A673 (cell line): ENCODE data around the gene CH25H. TPM values are rescaled to one million over a fixed set of nuclear protein-coding genes. Genes with fewer than 3 reads are reported as not detected.

ENCODE experiments used
- BruUV-seq: library from RNA; stranded (reverse); fragments of 400-500 nt; replicated peaks from 2 replicates; lab custom pipeline; 2021; lab: Mats Ljungman, UMichigan
- CTCF ChIA-PET: fragments of 300-600 bp; sonication (Branson Sonifier 250); formaldehyde crosslinking; loops from one replicate; lab custom pipeline; 2022; ENCODE audit warnings: antibody characterized with exemption; lab: Charles Lee
- POLR2A ChIA-PET: fragments of 300-600 bp; sonication (Branson Sonifier 250); formaldehyde crosslinking; loops from one replicate; lab custom pipeline; 2022; ENCODE audit warnings: antibody characterized with exemption; ENCODE audit not compliant: low non-redundant PET; lab: Charles Lee
- DNase-seq: peaks from one replicate; pipeline ENCODE4 v3.0.0-alpha.2; 2015; ENCODE audit warnings: low spot score
- H3K27ac ChIP-seq: fragments of 200-600 bp; sonication (generic); 2 replicates; pipeline ENCODE4 v1.5.1; 2016; ENCODE audit warnings: mixed run types, low read depth, mild to moderate bottlenecking, mixed read lengths, antibody characterized with exemption, low read length; ENCODE audit not compliant: poor library complexity, severe bottlenecking
- H3K27me3 ChIP-seq: fragments of 200-600 bp; sonication (generic); replicated peaks from 2 replicates; pipeline ENCODE4 v1.6.1; 2017; ENCODE audit warnings: mixed run types, low read depth, mild to moderate bottlenecking, mixed read lengths, antibody characterized with exemption, low read length; ENCODE audit not compliant: insufficient read depth, poor library complexity
- H3K36me3 ChIP-seq: fragments of 200-600 bp; sonication (generic); 2 replicates; pipeline ENCODE4 v1.6.1; 2016; ENCODE audit warnings: mixed run types, mild to moderate bottlenecking, mixed read lengths, antibody characterized with exemption, low read length; ENCODE audit not compliant: insufficient read depth, poor library complexity, severe bottlenecking
- H3K4me1 ChIP-seq: fragments of 200-600 bp; sonication (generic); 2 replicates; pipeline ENCODE4 v1.6.1; 2017; ENCODE audit warnings: mixed run types, mild to moderate bottlenecking, mixed read lengths, antibody characterized with exemption, low read length; ENCODE audit not compliant: insufficient read depth, poor library complexity, severe bottlenecking
- H3K4me3 ChIP-seq: fragments of 200-600 bp; sonication (generic); 2 replicates; pipeline ENCODE4 v1.5.1; 2016; ENCODE audit warnings: low read depth, mixed run types, mild to moderate bottlenecking, mixed read lengths, low read length; ENCODE audit not compliant: poor library complexity, severe bottlenecking
- H3K9me3 ChIP-seq: fragments of 200-600 bp; sonication (generic); 2 replicates; pipeline ENCODE4 v1.6.1; 2016; ENCODE audit warnings: mixed run types, low read depth, mild to moderate bottlenecking, mixed read lengths, antibody characterized with exemption, low read length; ENCODE audit not compliant: poor library complexity, severe bottlenecking
- EZH2 ChIP-seq: fragments of 200-600 bp; sonication (generic); IDR thresholded peaks from 2 replicates; pipeline ENCODE4 v1.6.1; 2017; ENCODE audit warnings: borderline replicate concordance, low read depth, mild to moderate bottlenecking, mixed read lengths, antibody characterized with exemption, low read length; ENCODE audit not compliant: poor library complexity, severe bottlenecking
- intact Hi-C: fragments of 100-400 bp; cut with micrococcal nuclease; formaldehyde crosslinking; loops from one replicate; pipeline ENCODE4 v1.10.0; 2022; ENCODE audit not compliant: unreplicated experiment
- total RNA-seq: library from RNA; stranded (reverse); gene quantifications from 2 replicates; pipeline ENCODE4 v1.2.3, GENCODE V29; 2021
- TF ChIP-seq, protein P1 (sequence below): fragments of 300-800, 200-600 bp; sonication (generic); conservative IDR thresholded peaks from 2 replicates; pipeline ENCODE4 v1.5.1; 2017; ENCODE audit warnings: low read depth, mild to moderate bottlenecking, antibody characterized with exemption, low read length, moderate library complexity, mixed read lengths

Gene CH25H
- total RNA-seq, 1 experiment from 2014 or later, result 0.56 TPM

GRCh38 chr10:89240519-89240918 is 33.4 kb upstream of the CH25H start:
- Histone ChIP-seq H3K9me3 (no peaks in the 10 kb centered on the region), H3K27me3 (no peaks in the 10 kb centered on the region), H3K36me3 (no peaks in the 10 kb centered on the region), H3K4me3 (no peak overlapping the region), H3K4me1 (peaks cover 16% of the 10 kb centered on the region), H3K27ac (no peak overlapping the region)
- no TSS peak for BruUV-seq
- ChIA-PET CTCF (no interaction called here), POLR2A (no interaction called here)
- intact Hi-C loops, result no loop called here
- DNase-seq, result no peak
- TF ChIP-seq, protein P1, sequence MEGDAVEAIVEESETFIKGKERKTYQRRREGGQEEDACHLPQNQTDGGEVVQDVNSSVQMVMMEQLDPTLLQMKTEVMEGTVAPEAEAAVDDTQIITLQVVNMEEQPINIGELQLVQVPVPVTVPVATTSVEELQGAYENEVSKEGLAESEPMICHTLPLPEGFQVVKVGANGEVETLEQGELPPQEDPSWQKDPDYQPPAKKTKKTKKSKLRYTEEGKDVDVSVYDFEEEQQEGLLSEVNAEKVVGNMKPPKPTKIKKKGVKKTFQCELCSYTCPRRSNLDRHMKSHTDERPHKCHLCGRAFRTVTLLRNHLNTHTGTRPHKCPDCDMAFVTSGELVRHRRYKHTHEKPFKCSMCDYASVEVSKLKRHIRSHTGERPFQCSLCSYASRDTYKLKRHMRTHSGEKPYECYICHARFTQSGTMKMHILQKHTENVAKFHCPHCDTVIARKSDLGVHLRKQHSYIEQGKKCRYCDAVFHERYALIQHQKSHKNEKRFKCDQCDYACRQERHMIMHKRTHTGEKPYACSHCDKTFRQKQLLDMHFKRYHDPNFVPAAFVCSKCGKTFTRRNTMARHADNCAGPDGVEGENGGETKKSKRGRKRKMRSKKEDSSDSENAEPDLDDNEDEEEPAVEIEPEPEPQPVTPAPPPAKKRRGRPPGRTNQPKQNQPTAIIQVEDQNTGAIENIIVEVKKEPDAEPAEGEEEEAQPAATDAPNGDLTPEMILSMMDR, result no peak
- TF ChIP-seq EZH2, result no peak

GRCh38 chr10:89238956-89239644 is 32.0 kb upstream of the CH25H start:
- intact Hi-C loops, result no loop called here
- no TSS peak for BruUV-seq
- Histone ChIP-seq H3K9me3 (no peaks in the 10 kb centered on the region), H3K27ac (no peak overlapping the region), H3K4me3 (no peak overlapping the region), H3K36me3 (no peaks in the 10 kb centered on the region), H3K4me1 (peaks cover 16% of the 10 kb centered on the region), H3K27me3 (no peaks in the 10 kb centered on the region)
- CTCF ChIA-PET, result no interaction called here
- POLR2A ChIA-PET, result no interaction called here
- no peak for DNase-seq
- no peak for TF ChIP-seq EZH2
- TF ChIP-seq, protein P1, result no peak

DNA sequence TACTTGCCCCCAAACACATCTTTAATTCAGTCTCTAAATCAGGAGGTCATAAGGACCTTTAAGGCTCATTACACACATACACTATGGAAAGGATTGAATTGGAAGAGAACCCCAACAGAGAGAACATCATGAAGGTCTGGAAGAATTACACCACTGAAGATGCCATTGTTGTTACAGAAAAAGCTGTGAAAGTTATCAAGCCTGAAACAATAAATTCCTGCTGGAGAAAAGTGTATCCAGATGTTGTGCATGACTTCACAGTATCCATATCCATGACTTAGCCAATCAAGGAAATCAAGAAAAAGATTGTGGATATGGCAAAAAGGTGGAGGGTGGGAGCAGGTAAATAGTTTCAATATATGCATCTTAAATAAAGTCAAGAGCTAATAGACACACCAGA is 30.7 kb upstream of the CH25H start:
- H3K4me1 ChIP-seq, result peaks cover 14% of the 10 kb centered on the region
- intact Hi-C loops, result no loop called here
- H3K27me3 ChIP-seq, result no peaks in the 10 kb centered on the region
- no peak overlapping the region for H3K27ac ChIP-seq
- ChIA-PET CTCF (no interaction called here), POLR2A (interaction anchor here (0.6 kb wide), 1 partner anchor 155 kb away, joined by 8 read pairs; the partner anchor contains the start of gene IFIT1)
- BruUV-seq, result no TSS peak
- no peaks in the 10 kb centered on the region for H3K9me3 ChIP-seq
- no peak for DNase-seq
- TF ChIP-seq, protein P1, result no peak
- TF ChIP-seq EZH2, result no peak
- no peaks in the 10 kb centered on the region for H3K36me3 ChIP-seq
- H3K4me3 ChIP-seq, result no peak overlapping the region
